ENCODE data around the gene CTDP1. TPM values are rescaled to one million over a fixed set of nuclear protein-coding genes. Genes with fewer than 3 reads are reported as not detected.

Gene CTDP1
- total and polyA plus RNA-seq, 4 donors, result 2.7 to 13.9 (median 10.5) TPM

DNA sequence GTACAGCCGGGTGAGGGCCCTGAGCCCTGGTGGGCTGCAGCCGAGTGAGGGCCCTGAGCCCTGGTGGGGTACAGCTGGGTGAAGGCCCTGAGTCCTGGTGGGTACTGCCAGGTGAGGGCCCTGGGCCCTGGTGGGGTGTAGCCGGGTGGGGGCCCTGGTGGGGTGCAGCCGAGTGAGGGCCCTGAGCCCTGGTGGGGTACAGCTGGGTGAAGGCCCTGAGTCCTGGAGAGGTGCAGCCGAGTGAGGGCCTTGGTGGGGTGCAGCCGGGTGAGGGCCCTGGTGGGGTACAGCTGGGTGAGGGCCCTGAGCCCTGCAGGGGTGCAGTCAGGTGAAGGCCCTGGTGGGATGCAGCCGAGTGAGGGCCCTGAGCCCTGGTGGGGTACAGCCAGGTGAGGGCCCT, 37.5 kb downstream of the CTDP1 start (continued):
- TF ChIP-seq, protein P1, sequence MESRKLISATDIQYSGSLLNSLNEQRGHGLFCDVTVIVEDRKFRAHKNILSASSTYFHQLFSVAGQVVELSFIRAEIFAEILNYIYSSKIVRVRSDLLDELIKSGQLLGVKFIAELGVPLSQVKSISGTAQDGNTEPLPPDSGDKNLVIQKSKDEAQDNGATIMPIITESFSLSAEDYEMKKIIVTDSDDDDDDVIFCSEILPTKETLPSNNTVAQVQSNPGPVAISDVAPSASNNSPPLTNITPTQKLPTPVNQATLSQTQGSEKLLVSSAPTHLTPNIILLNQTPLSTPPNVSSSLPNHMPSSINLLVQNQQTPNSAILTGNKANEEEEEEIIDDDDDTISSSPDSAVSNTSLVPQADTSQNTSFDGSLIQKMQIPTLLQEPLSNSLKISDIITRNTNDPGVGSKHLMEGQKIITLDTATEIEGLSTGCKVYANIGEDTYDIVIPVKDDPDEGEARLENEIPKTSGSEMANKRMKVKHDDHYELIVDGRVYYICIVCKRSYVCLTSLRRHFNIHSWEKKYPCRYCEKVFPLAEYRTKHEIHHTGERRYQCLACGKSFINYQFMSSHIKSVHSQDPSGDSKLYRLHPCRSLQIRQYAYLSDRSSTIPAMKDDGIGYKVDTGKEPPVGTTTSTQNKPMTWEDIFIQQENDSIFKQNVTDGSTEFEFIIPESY (IDR thresholded peaks at IDR 0.05), result no peak

DNA sequence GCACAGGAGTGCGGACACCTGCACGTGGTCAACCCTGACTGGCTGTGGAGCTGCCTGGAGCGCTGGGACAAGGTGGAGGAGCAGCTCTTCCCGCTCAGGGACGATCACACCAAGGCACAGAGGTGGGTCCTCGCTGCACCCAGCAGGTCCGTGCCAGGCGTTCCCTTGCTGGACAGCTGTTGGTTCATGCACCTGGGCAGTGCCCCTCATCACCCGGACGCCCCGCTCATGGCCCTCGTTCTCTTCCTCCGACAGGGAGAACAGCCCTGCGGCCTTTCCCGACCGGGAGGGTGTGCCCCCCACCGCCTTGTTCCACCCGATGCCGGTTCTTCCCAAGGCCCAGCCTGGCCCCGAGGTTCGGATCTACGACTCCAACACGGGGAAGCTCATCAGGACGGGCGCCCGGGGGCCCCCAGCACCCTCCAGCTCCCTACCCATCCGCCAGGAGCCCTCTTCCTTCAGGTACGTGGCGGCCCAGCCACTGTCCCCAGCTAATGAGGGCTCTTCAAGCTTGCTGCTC, 38.0 kb downstream of the CTDP1 start:
- Histone ChIP-seq H3K9ac (ENCODE audit: low read depth in 1 of 2, low read length in 2 of 2) (no peak overlapping the region), H3K9me3 (ENCODE audit: control insufficient read depth in 4 of 4, low read length in 3 of 4) (no peaks in the 10 kb centered on the region), H3K36me3 (ENCODE audit: control insufficient read depth in 4 of 4, insufficient read depth in 3 of 4, low read depth in 1 of 4, low read length in 3 of 4) (peaks cover 21 to 78% (median 35%) of the 10 kb centered on the region in 4 donors), H3K27me3 (ENCODE audit: control insufficient read depth in 4 of 4, insufficient read depth in 4 of 4, low read length in 3 of 4) (no peaks in the 10 kb centered on the region), H3K4me3 (ENCODE audit: low read depth in 1 of 3, low read length in 3 of 3) (no peak overlapping the region), H3K4me1 (ENCODE audit: control insufficient read depth in 4 of 4, insufficient read depth in 4 of 4, low read length in 3 of 4) (no peaks in the 10 kb centered on the region), H3K27ac (ENCODE audit: low read depth in 1 of 2, low read length in 2 of 2) (no peak overlapping the region)
- no peak for DNase-seq (ENCODE audit: low spot score)
- no peak for TF ChIP-seq FOXA1 (IDR thresholded peaks at IDR 0.05)
- TF ChIP-seq FOXA2 (IDR thresholded peaks at IDR 0.05), result no peak
- no peak for TF ChIP-seq RXRA (IDR thresholded peaks at IDR 0.05)
- no peak for TF ChIP-seq YY1 (IDR thresholded peaks at IDR 0.05)
- TF ChIP-seq TAF1 (conservative IDR thresholded peaks at IDR 0.05), result no peak
- TF ChIP-seq JUND (IDR thresholded peaks at IDR 0.05), result no peak
- TF ChIP-seq HNF4A (conservative IDR thresholded peaks at IDR 0.05), result no peak
- no peak for TF ChIP-seq EGR1 (IDR thresholded peaks at IDR 0.05; ENCODE audit: low read depth in 2 of 2)
- TF ChIP-seq, protein P2, sequence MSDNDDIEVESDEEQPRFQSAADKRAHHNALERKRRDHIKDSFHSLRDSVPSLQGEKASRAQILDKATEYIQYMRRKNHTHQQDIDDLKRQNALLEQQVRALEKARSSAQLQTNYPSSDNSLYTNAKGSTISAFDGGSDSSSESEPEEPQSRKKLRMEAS (IDR thresholded peaks at IDR 0.05), result no peak
- no peak for TF ChIP-seq GABPA (IDR thresholded peaks at IDR 0.05 in 1 of 2, conservative IDR thresholded peaks at IDR 0.05 in 1 of 2)
- no peak for TF ChIP-seq RAD21 (IDR thresholded peaks at IDR 0.05)
- no peak for TF ChIP-seq HNF4G (IDR thresholded peaks at IDR 0.05)
- TF ChIP-seq, protein P1 (IDR thresholded peaks at IDR 0.05), result no peak
- TF ChIP-seq SP1 (IDR thresholded peaks at IDR 0.05), result no peak
- TF ChIP-seq, protein P3, sequence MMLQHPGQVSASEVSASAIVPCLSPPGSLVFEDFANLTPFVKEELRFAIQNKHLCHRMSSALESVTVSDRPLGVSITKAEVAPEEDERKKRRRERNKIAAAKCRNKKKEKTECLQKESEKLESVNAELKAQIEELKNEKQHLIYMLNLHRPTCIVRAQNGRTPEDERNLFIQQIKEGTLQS (IDR thresholded peaks at IDR 0.05), result no peak
- 98% methylated on average over 29 of the region's 29 CpGs for WGBS

DNA sequence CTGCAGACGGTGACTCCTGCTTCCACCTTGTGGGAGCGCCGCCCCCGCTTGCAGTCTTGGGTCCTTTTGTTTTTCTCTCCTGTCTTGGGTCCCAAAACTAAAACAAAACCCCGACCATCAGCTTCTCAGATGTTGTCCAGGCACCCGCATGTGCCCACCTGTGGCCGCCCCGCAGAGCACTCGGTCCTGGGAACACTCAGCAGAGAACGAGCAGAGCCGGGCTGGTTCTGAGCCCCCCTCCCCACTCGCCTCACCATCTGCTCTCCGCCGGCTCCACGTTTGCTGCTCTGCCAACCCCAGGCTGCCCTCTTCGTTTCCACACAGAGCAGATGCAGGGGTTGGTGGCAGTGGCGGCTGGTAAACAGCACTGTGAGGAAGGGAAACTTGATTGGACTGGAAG, 38.5 kb downstream of the CTDP1 start:
- no peaks in the 10 kb centered on the region for H3K4me1 ChIP-seq (ENCODE audit: control insufficient read depth in 4 of 4, insufficient read depth in 4 of 4, low read length in 3 of 4)
- WGBS, result 98% methylated on average over 17 of the region's 17 CpGs
- no peak for TF ChIP-seq GABPA (IDR thresholded peaks at IDR 0.05 in 1 of 2, conservative IDR thresholded peaks at IDR 0.05 in 1 of 2)
- peaks cover 22 to 78% (median 35%) of the 10 kb centered on the region in 4 donors for H3K36me3 ChIP-seq (ENCODE audit: control insufficient read depth in 4 of 4, insufficient read depth in 3 of 4, low read depth in 1 of 4, low read length in 3 of 4)
- H3K9me3 ChIP-seq (ENCODE audit: control insufficient read depth in 4 of 4, low read length in 3 of 4), result no peaks in the 10 kb centered on the region
- no peak overlapping the region for H3K4me3 ChIP-seq (ENCODE audit: low read depth in 1 of 3, low read length in 3 of 3)
- DNase-seq (ENCODE audit: low spot score), result no peak
- no peak overlapping the region for H3K9ac ChIP-seq (ENCODE audit: low read depth in 1 of 2, low read length in 2 of 2)
- no peak overlapping the region for H3K27ac ChIP-seq (ENCODE audit: low read depth in 1 of 2, low read length in 2 of 2)
- H3K27me3 ChIP-seq (ENCODE audit: control insufficient read depth in 4 of 4, insufficient read depth in 4 of 4, low read length in 3 of 4), result no peaks in the 10 kb centered on the region

Data from liver (tissue), 9 donors.